ENCODE data around the gene MSGN1.
"Not testable (repeated sequence)": the region's sequence is repeated elsewhere in the genome, so short reads cannot be mapped to it uniquely, and the experiment has no call there.

MSGN1 gene

DNA sequence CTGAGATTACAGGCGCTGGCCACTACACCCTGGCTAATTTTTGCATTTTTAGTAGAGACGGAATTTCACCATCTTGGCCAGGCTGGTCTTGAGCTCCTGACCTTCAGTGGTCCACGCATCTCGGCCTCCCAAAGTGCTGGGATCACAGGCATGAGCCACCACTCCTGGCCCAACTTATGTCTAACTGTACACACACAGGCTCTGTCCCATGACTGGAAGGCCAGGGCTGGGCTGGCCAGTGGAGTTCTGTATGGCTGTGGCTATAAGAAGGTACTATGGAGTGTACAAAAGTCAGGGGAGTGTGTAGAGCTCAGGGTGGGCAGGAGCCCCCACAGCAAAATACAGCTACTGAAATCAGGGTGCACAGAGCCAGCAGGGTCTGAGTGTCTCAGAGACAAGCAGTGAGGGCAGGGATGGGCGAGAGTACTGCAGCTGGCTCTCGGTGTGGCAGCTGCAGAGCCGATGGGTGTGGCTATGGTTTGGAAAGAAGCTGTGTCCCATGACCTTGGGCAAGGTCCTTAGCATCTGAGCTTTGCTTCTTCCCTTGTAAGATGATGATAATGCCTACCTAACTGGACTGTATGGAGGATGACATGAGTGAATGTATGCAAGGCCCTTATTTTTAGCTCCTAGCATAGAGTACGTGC lies 10.4 kb upstream of the MSGN1 start:
- no peak for DNase-seq

DNA sequence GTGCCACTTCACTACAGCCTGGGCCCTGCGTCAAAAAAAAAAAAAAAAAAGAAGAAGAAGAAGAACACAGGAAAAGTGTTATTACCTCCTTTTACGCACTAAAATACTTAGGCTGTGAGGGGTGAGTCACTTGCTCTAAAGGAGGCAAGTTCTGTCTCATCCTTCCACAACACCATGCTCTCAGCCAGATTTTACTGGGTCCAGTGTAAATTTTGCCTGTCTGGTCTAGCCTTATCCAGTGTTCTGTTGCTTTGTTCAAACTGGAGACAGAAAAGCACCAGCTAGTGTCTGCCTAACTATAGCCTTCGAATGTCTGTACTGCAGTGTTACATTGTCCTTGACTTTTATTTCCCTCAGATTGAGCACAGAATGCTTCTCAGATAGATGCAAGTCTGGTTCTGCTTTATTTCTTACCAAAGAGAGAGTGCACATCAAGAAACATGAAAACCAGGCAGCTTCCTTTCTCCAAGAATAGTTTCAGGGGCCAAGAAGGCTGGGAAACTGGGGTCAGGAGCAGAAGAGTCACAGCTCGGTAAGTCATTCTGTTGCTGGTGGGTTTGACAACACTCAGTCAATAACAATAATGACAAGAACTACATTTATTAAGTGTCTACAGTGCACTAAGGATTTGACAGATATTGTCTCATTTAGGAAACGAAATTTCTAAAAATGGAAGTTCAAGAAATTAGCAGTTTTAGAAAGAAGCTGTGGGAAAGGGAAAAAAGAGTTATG lies 3.1 kb upstream of the MSGN1 start:
- DNase-seq: no peak

DNA sequence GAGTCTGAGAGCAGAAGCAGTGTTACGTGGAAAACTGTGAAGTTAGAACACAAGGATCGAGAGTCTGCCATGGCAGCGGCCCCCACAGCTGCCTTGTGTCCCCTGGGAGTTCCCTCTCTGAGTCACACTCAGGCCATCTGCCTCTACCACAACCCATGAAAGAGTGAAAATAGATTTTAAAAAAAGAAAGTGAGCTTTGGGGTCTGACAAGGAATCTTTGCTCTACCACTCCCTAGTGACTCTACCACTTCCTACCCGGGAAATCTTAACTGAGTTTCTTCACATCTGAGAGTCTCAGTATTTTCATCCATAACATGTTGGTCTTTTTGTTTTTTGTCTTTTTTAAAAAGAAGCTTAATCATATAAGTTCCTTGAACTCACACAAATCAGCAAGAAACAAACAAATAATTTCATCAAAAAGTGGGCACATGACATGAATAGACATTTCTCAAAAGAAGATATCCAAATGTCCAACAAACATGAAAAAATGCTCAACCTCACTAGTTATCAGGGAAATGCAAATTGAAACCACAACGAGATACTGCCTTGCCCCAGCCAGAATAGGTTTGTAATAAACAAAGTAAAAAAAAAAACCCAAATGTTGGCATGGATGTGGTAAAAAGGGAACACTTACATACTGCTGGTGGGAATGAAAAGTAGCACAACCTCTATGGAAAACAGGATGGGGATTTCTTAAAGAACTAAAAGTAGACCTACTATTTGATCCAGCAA lies 2.4 kb upstream of the MSGN1 start:
- no peak for DNase-seq

DNA sequence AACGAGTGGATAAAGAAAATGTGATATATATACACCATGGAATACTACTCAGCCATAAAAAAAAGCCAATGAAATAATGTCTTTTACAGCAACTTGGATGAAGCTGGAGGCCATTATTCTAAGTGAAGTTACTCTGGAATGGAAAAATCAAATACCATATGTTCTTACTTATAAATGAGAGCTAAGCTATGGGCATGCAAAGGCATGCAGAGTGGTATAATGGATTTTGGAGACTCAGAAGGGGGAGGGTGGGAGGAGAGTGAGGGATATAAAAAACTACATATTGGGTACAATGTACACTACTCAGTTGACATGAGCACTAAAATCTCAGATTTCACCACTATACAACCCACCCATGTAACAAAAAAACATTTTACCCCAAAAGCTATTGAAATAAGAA lies 1.7 kb upstream of the MSGN1 start:
- DNase-seq: no peak

DNA sequence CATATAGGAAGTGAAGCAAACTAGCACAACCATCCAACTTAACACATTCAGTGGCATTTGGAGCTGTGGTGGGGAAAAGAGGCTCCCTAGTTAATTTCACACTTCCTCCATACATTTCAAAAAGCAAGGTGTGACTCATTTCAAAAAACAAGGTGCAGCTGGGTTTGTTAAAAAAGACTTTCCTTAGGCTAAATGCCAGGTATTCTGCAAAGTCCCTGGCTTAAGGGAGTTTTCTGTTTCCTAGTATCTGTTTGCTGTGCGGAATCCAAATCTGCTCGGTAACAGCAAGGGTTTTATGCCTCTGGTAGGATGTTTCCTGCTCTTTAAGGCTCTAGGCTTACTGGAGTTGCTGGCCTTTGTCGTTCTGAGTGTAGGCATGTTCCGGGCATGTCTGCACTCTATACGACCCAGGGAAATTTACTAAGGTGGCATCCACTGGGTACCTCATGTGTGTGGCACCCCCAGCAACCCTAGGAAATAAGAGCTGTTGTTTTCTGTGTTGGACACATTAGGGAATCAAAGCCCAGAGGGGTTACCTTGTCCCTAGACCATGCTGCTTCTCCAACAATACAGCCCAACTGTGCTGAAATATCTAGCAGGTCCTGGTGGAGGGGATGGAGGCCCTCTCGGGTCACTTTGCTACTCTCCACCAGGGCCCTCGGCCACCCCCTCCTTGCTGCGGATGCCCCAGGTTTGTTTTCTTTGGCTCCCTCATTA lies 634 bp upstream of the MSGN1 start:
- no peak for DNase-seq

DNA sequence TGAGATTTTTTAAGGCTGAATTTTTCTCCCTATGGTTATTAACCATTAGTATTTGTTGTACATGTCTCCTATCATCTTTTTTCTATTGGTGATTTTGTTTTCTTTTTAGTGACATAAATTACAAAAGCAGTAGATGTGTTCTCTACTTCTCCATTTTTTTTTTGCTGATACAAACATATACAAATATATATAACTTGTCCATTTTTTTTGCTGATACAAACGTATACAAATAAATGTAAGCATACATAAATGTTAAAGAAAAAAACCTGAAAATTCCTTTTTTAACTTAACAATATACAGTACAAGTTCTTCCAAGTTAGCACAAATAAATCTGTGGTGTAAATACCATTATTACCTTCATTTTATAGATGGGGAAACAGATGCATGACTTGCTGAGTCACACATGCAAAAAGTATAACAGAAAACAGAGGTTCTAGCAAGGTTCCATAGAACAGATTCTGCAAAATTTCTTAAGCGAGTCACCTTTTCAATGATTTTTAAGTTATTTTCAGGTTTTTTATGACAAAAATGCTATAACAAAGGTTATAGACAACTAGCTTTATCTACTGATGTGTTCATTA lies 2.1 kb downstream of the MSGN1 start:
- no peak for DNase-seq

DNA sequence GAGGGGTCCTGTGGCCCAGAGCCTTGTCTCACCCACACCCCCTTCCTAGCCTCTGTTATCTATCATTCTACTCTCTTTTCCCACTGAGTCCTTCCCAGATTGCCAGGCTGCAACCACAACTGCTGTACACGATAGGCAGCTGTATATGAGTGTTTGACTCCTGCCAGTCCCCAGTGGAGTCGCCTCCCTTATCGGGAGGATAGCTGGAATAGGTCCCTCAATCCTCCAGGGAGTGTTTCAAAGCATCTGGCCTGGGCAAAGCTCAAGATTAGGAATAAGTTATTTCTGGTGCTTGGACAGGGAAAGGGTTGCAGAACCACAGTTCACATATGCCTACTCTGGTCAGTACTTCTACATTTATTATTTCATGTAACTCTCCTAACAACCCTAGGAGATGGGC lies 4.8 kb downstream of the MSGN1 start:
- no peak for DNase-seq

DNA sequence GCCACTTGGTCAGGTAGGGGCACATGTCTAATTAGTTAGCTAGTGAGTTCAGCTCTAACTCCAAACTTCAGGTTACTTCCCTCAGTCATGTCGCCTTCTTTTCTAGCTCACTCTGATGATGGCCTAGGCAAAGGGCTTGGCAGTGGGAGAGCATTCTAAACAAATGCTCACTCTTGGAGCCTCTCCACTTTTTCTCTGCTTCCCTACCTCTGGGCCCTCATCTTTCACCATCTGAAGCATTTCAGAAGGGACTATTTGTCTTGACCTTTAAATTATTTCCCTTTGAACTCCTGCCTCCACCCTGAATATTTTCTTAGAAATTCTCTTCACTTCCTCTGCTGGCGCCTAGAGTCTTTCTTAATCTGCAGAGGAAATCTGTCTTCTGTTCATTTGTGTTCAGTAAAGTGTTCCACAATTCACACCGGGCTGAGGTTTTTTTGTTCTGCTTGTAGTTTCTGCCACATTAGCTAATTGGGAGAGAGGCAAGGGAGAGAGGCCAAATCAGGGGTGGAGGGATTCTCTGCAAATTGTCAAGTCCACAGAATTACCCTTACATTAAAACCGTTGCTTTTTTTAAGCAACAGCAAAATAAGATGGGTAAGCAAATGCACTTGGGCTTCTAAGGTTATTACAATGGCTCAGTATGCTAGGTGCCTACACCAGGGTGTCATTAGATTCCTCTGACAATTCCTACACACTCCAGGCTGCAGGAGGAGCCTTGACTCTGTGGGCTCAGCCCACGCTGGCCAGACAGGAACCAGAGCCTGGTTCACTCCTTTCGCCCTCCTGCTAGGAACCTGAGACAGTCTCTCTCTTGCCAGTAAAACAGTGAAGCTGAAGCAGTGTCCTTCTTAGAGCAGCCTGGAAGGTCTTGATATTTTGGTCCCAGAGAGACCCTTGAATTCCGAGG lies 5.5 kb downstream of the MSGN1 start:
- no peak for DNase-seq

DNA sequence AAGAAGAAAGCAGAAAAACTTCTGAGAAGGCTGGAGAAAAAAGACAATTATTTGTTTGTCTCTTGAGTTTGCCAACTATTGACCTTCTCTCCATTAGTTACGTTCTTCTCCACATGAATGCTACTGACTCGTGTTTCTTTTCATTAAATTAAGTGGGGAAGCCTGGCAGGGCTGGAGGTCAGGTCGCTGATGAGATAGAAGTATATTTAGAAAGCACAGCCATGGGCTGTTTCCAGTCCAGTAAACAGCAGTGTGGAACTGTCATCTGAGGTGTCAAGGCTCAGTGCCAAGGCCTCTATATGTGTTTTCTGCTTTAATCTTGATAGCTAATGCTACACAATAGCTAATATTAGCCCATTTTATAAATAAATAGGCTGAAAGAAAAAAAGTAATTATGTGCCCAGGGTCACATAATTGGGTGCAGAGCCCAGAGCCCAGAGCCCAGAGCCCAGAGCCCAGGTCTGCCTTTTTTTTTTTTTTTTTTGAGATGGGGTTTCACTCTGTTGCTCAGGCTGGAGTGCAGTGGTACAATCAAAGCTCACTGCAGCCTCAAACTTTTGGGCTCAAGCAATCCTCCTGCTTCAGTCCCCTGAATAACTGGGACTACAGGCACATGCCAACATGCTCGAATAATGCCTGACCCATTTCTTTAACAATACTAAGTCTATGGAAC lies 6.3 kb downstream of the MSGN1 start:
- no peak for DNase-seq

DNA sequence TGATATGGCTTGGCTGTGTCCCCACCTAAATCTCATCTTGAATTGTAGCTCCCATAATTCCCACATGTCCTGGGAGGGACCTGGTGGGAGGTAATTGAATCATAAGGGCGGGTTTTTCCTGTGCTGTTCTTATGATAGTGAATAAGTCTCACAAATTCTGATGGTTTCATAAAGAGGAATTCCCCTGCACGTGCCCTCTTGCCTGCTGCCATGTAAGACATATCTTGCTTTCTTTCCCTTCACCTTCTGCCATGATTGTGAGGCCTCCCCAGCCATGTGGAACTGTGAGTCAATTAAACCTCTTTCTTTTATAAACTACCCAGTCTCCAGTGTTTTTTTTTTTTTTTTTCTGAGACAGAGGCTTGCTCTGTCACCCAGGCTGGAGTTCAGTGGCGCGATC lies 7.4 kb downstream of the MSGN1 start:
- not testable (repeated sequence) for DNase-seq

DNA sequence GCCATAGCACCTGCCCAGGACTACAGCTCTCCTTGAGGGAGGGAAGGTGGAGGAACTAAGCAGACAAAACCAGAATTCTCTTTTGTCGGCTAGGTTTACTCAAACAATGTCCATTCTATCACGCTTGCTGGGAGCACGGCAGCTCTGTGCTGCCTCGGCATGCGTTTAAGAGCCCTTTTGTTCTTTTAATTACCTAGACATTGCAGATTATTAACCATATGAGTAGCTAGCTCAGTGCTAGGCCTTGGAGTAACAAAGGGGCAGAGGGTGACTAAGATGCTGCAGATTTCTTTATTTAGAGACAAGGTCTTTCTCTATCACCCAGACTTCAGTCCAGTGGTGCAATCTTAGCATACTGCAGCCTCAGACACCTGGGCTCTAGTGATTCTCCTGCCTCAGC lies 11.1 kb downstream of the MSGN1 start:
- DNase-seq: no peak

DNA sequence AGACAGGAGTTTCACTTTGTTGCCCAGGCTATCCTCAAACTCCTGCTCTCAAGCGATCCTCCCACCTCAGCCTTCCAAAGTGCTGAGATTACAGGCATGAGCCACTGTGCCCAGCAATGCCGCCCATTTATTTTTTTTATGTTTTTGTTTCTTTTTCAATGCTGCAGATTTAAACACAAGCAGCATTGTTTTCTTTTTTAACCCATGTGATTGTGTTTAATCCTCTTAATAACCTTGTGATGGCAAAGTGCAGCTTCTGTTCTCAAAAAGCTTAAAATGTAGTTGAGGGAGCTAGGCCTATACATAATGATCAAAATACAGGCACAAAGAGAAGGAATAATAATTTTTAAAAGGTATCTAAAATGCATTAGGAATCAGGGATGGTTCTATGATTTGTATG lies 11.5 kb downstream of the MSGN1 start:
- DNase-seq: no peak

DNA sequence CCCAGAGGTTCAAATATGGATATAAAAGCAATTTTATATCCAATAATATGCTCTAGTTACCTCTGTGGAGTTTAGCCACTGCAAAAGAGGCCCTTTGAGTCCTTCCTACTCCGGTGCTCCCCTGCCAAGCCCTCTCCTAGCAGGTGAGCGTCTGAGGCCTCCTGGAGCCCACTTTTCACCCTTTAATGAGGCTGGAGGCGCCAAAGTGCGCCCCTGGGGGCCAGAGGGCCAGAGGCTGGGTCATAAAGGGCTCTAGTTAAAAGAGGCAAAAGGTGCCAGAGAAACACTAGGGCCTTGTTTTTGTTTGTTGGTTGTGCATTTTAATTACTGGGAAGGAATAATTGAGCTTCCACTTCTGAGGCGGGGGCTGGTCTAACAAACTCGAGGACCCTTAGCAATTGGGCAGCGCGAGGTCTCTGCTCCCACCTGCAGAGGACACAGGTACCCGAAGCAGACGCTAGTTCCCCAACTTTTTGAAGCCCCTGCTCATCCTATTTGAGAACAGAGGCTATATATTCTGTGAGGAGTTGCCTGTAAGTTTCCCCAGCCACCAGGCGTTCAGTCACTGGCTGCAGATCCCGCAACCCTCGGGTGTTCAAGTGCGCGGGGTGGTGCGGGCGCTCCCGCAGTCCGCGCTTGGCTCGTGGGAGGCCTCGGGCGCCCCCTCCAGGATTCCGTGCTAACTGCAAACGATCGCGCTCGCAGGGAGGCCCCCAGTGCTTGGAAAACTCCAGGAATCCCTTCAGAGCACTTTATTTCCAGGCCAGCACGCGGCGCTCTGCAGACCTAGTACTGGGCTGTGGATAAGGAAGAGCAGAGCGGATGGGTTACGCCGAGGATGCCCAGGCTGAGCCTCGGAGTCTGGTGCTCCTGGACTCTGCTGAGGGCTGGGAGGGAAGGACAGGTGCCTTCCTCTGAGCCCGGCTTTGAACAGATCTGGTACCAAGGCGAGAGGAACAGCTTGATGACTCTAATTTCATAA lies 14.1 kb downstream of the MSGN1 start:
- peak; percentile 88 for DNase-seq

DNA sequence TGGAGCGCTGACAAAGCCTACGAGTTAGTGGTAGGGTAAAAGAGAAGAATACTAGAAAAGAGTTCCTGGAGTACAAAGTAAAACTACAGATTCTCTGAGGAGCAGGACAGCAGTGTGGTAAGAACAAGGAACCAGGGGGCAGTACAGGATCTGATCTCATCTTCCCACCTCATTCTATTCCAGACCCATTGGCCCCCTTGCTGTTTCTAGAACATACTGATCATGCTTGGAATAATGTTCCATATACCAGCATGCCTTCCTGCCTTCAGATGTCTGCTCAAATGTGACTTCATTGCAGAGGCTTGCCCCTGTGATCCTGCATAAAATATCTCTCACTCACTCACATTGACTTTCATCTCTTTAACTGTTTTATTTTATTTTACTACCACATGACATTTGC lies 19.3 kb downstream of the MSGN1 start:
- no peak for DNase-seq

DNA sequence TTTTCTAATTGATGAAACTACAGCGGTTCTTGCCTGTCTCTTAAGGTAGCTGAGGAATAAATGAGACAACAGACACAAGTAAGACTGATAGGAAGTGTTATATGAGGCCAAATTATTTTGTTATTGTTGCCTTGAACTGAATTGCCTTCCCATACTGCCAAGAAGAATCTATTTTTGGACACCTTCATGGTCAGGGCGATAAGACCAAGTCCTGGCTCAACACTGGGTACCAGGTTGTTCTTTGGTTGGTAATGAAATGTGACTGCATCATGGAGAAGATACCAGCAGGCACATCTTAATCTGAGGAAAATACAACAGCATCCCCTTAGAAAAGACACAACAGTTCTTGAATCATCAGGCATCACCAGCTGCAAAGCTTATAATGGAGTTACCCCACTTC lies 23.7 kb downstream of the MSGN1 start:
- no peak for DNase-seq

DNA sequence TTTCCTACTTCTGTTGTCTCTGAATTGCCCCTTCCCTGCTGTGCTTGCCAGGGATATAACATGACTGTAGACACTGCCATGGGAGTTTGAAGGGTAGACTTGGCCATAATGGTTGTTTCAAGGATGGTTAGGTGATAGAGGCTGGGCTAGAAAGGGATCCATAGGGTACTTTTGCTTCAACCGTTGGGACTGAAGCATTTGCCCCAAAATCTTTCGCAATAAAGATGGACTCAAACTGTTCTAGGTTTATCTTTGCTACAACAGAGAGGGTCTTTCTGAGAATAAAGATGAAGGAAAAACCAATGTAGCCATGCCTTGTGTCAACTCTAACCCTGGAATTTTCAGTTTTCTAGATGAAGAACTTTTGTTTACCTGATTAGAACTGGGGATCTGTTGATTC lies 27.2 kb downstream of the MSGN1 start:
- no peak for DNase-seq

DNA sequence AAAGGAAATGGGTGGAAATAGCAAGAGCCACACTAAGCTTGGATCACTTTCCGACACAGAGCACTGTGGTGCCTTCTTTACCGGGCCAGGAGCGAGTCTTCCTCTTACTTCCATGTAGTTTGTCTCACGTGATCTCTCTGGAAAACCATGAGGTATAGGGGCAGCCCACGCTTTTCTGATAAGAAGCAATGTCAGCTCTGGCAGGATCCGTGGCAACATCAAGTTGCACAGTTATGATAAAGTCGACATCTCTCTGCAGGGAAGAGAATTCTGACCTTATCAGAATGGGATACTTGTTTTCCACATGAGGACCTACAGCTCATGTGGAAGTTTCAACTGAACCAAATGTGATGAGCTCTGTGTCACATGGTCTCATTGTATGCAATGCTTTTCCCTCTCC lies 29.5 kb downstream of the MSGN1 start:
- no peak for DNase-seq

DNA sequence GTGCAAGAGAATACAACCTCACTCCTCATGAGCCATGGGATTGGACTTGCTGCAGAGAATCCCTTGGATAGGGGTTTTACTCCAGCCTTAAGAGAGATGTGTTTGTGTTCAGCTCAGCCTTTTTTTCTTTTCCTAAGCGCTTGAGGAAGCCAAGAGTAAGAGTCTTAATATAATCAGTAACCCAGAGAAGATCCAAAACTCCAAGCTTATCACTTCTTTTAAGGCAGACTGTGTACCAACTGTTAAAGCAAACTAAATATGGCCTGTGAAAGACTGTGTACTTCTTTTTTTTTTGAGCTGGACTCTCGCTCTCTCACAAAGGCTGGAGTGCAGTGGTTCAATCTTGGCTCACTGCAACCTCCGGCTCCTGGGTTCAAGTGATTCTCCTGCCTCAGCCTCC lies 30.4 kb downstream of the MSGN1 start:
- DNase-seq: no peak

DNA sequence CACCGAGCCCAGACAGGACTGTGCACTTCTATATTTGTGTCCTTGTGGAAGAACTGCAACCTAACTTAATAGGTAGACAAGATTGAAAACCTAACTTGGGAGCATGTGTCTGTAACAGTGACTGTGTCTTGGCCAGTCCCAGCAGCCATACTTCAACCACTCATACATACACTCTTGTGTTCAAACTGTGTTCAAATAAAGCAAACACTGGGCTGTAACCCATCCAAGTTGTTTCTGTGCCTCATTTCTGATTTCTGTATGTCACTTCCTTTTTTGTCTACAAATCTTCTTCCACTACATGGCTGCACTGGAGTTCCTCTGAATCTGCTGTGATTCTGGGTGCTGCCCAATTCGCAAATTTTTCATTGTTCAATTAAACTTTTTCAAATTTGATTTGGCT lies 31.0 kb downstream of the MSGN1 start:
- no peak for DNase-seq

DNA sequence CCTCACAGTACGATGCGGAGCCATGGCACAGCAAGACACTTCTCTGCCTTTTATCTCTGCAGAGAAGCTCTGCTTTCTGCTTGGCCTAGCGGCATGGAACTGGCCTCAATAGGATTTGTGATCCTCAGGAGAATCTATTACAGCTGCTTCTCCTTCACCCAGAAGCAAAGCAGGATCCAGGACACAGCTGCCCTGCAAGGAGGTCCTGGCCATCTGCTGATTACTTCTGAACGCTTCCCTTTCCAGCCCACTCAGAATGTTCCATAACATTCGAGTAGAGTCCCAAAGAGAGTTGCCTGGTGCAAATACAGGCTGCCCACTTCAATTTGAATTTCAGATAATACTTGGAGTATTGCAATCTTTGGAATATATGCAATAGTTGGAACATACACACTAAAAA lies 33.0 kb downstream of the MSGN1 start:
- no peak for DNase-seq

All from activated CD8-positive, alpha-beta memory T cell treated with anti-CD3 and anti-CD28 coated beads, Interleukin-2, amount 50 U/mL, for 48 hours (primary cell).